ENCODE measurements around the gene SLC4A9. TPM values are rescaled to one million over a fixed set of nuclear protein-coding genes. Genes with fewer than 3 reads are reported as not detected.

The SLC4A9 gene
- total RNA-seq = under 0.01 and 0.19 TPM in 2 replicates

GRCh38 chr5:140360101-140360500 lies at the start of gene SLC4A9:
TSS of gene SLC4A9 (plus strand) at chr5:140360194. CDS start at chr5:140360237, 43 bp downstream.

GRCh38 chr5:140346348-140347221 lies 13.4 kb upstream of the SLC4A9 start, which contains the start of gene HBEGF:
TSS of gene HBEGF (minus strand) at chr5:140346603. CDS start at chr5:140346328, 275 bp downstream.

GRCh38 chr5:140401362-140402257 lies 41.6 kb downstream of the SLC4A9 start, which contains the start of gene ANKHD1:
TSS of gene ANKHD1 (plus strand) at chr5:140401833. CDS start at chr5:140401968, 135 bp downstream.

Other genes with a start within 250 kb of the SLC4A9 start
- 5.7 and 18.7 TPM in 2 replicates for gene PURA, start 246.1 kb upstream of the SLC4A9 start, total RNA-seq
- gene IGIP, start 234.3 kb upstream of the SLC4A9 start, total RNA-seq = 2.4 and 6.0 TPM in 2 replicates
- 7.2 and 14.9 TPM in 2 replicates for gene CYSTM1, start 185.0 kb upstream of the SLC4A9 start, total RNA-seq
- gene PFDN1, start 57.1 kb upstream of the SLC4A9 start, total RNA-seq = 48.6 and 62.2 TPM in 2 replicates
- gene HBEGF, start 13.6 kb upstream of the SLC4A9 start, total RNA-seq = 26.7 and 28.3 TPM in 2 replicates
- gene ANKHD1, start 41.6 kb downstream of the SLC4A9 start, total RNA-seq = 46.1 and 120 TPM in 2 replicates
- gene EIF4EBP3, start 187.5 kb downstream of the SLC4A9 start, total RNA-seq = 0.44 and 1.6 TPM in 2 replicates
- 15.4 and 17.1 TPM in 2 replicates for gene SRA1, start 197.3 kb downstream of the SLC4A9 start, total RNA-seq
- gene APBB3, start 204.4 kb downstream of the SLC4A9 start, total RNA-seq = 5.0 and 16.0 TPM in 2 replicates
- 11.3 and 45.3 TPM in 2 replicates for gene SLC35A4, start 204.6 kb downstream of the SLC4A9 start, total RNA-seq